T-helper 2 cell treated with Interferon-gamma antibody and Interleukin-4, amounts not matched to agents 100 ng/mL and 5 ng/mL, for 36 hours (primary cell): ENCODE data around the gene SERGEF. TPM values are rescaled to one million over a fixed set of nuclear protein-coding genes. Genes with fewer than 3 reads are reported as not detected.

Source experiments
- intact Hi-C: fragments of 100-400 bp; cut with micrococcal nuclease; formaldehyde crosslinking; loops from one replicate; pipeline ENCODE4 v1.15.1; 2023
- total RNA-seq: library from RNA; stranded (reverse); gene quantifications from 2 replicates; pipeline ENCODE4 v1.2.3, GENCODE V29; 2022

The SERGEF gene
- total RNA-seq, 1 donor from 2014 or later: 32.6 TPM

GRCh38 chr11:17867341-17867740 lies 145.5 kb downstream of the SERGEF start:
- intact Hi-C loops: no loop called here

- intact Hi-C loops: no loop called here
Measured at GRCh38 chr11:17865765-17866428, 146.9 kb downstream of the SERGEF start.

- intact Hi-C loops: no loop called here
Measured at GRCh38 chr11:17864478-17864941, 148.3 kb downstream of the SERGEF start.

- intact Hi-C loops: no loop called here
Measured at GRCh38 chr11:17861036-17861755, 151.7 kb downstream of the SERGEF start.

GRCh38 chr11:17859552-17859951 lies 153.3 kb downstream of the SERGEF start:
- intact Hi-C loops: no loop called here

- intact Hi-C loops: no loop called here
Measured at GRCh38 chr11:17855531-17856290, 157.1 kb downstream of the SERGEF start.

- intact Hi-C loops: no loop called here
Measured at GRCh38 chr11:17853280-17853679, 159.6 kb downstream of the SERGEF start.

GRCh38 chr11:17852246-17852645 lies 160.6 kb downstream of the SERGEF start:
- intact Hi-C loops: no loop called here

GRCh38 chr11:17851697-17852096 lies 161.2 kb downstream of the SERGEF start:
- intact Hi-C loops: no loop called here

- intact Hi-C loops: no loop called here
Measured at GRCh38 chr11:17850336-17850735, 162.5 kb downstream of the SERGEF start.

GRCh38 chr11:17848715-17849114 lies 164.1 kb downstream of the SERGEF start:
- intact Hi-C loops: no loop called here

- intact Hi-C loops: no loop called here
Measured at GRCh38 chr11:17846852-17847453, 165.9 kb downstream of the SERGEF start.

GRCh38 chr11:17845431-17845881 lies 167.4 kb downstream of the SERGEF start:
- intact Hi-C loops: no loop called here

- intact Hi-C loops: no loop called here
Measured at GRCh38 chr11:17840101-17840548, 172.7 kb downstream of the SERGEF start.

GRCh38 chr11:17839450-17839849 lies 173.4 kb downstream of the SERGEF start:
- intact Hi-C loops: no loop called here

GRCh38 chr11:17838102-17838501 lies 174.7 kb downstream of the SERGEF start:
- intact Hi-C loops: no loop called here

- intact Hi-C loops: no loop called here
Measured at GRCh38 chr11:17831883-17832282, 181.0 kb downstream of the SERGEF start.

GRCh38 chr11:17831228-17831627 lies 181.6 kb downstream of the SERGEF start:
- intact Hi-C loops: no loop called here

GRCh38 chr11:17828311-17828751 lies 184.5 kb downstream of the SERGEF start:
- intact Hi-C loops: no loop called here

GRCh38 chr11:17827006-17827405 lies 185.8 kb downstream of the SERGEF start:
- intact Hi-C loops: no loop called here

- intact Hi-C loops: no loop called here
Measured at GRCh38 chr11:17822401-17822781, 190.5 kb downstream of the SERGEF start.
